ENCODE results near the gene XAF1.
"Not testable (repeated sequence)": the region's sequence is repeated elsewhere in the genome, so short reads cannot be mapped to it uniquely, and the experiment has no call there.

XAF1 gene

GRCh38 chr17:6713918-6714271, 42.0 kb upstream of the XAF1 start:
- Histone ChIP-seq H3K27me3 (replicated peaks) (peaks cover 22% of the 10 kb centered on the region), H3K36me3 (replicated peaks) (no peaks in the 10 kb centered on the region), H3K27ac (no peak overlapping the region), H3K4me3 (ENCODE audit: low read depth, low read length) (peak overlapping the region; percentile 37)
- TF ChIP-seq CTCF (IDR thresholded peaks at IDR 0.05; ENCODE audit: low read depth, low read length, missing control alignments), result no peak
- DNase-seq, result no peak
- in situ Hi-C loops (cut with HindIII; ENCODE audit: low pct_ligation_motif_present, low sequenced_read_pairs), result no loop called here

- Histone ChIP-seq H3K4me3 (ENCODE audit: low read depth, low read length) (no peak overlapping the region), H3K27me3 (replicated peaks) (peaks cover 22% of the 10 kb centered on the region), H3K36me3 (replicated peaks) (no peaks in the 10 kb centered on the region), H3K27ac (no peak overlapping the region)
- in situ Hi-C loops (cut with HindIII; ENCODE audit: low pct_ligation_motif_present, low sequenced_read_pairs), result no loop called here
- DNase-seq, result no peak
- no peak for TF ChIP-seq CTCF (IDR thresholded peaks at IDR 0.05; ENCODE audit: low read depth, low read length, missing control alignments)
Observed at GRCh38 chr17:6714315-6714874, 41.5 kb upstream of the XAF1 start.

- DNase-seq, result no peak
- Histone ChIP-seq H3K27me3 (replicated peaks) (peaks cover 22% of the 10 kb centered on the region), H3K27ac (no peak overlapping the region), H3K36me3 (replicated peaks) (no peaks in the 10 kb centered on the region), H3K4me3 (ENCODE audit: low read depth, low read length) (no peak overlapping the region)
- no peak for TF ChIP-seq CTCF (IDR thresholded peaks at IDR 0.05; ENCODE audit: low read depth, low read length, missing control alignments)
- in situ Hi-C loops (cut with HindIII; ENCODE audit: low pct_ligation_motif_present, low sequenced_read_pairs), result no loop called here
Observed at GRCh38 chr17:6716736-6717135, 39.1 kb upstream of the XAF1 start.

- in situ Hi-C loops (cut with HindIII; ENCODE audit: low pct_ligation_motif_present, low sequenced_read_pairs), result no loop called here
- no peak overlapping the region for H3K27ac ChIP-seq
Observed at GRCh38 chr17:6721744-6722143, 34.1 kb upstream of the XAF1 start.

GRCh38 chr17:6724009-6724408, 31.8 kb upstream of the XAF1 start:
- Histone ChIP-seq H3K4me3 (ENCODE audit: low read depth, low read length) (no peak overlapping the region), H3K36me3 (replicated peaks) (no peaks in the 10 kb centered on the region), H3K27ac (no peak overlapping the region), H3K27me3 (replicated peaks) (no peaks in the 10 kb centered on the region)
- DNase-seq, result no peak
- in situ Hi-C loops (cut with HindIII; ENCODE audit: low pct_ligation_motif_present, low sequenced_read_pairs), result no loop called here
- TF ChIP-seq CTCF (IDR thresholded peaks at IDR 0.05; ENCODE audit: low read depth, low read length, missing control alignments), result no peak

More at GRCh38 chr17:6721744-6722143, 34.1 kb upstream of the XAF1 start:
- TF ChIP-seq CTCF (IDR thresholded peaks at IDR 0.05; ENCODE audit: low read depth, low read length, missing control alignments), result no peak
- Histone ChIP-seq H3K27me3 (replicated peaks) (no peaks in the 10 kb centered on the region), H3K36me3 (replicated peaks) (no peaks in the 10 kb centered on the region), H3K4me3 (ENCODE audit: low read depth, low read length) (no peak overlapping the region)
- no peak for DNase-seq

GRCh38 chr17:6729531-6729930, 26.3 kb upstream of the XAF1 start:
- Histone ChIP-seq H3K27ac (no peak overlapping the region), H3K36me3 (replicated peaks) (no peaks in the 10 kb centered on the region), H3K4me3 (ENCODE audit: low read depth, low read length) (no peak overlapping the region), H3K27me3 (replicated peaks) (no peaks in the 10 kb centered on the region)
- in situ Hi-C loops (cut with HindIII; ENCODE audit: low pct_ligation_motif_present, low sequenced_read_pairs), result no loop called here
- no peak for TF ChIP-seq CTCF (IDR thresholded peaks at IDR 0.05; ENCODE audit: low read depth, low read length, missing control alignments)
- no peak for DNase-seq

- H3K27ac ChIP-seq; H3K4me3 ChIP-seq (ENCODE audit: low read depth, low read length); DNase-seq; H3K36me3 ChIP-seq (replicated peaks); H3K27me3 ChIP-seq (replicated peaks); in situ Hi-C loops (cut with HindIII; ENCODE audit: low pct_ligation_motif_present, low sequenced_read_pairs): not testable (repeated sequence)
Observed at GRCh38 chr17:6746665-6747064, 9.2 kb upstream of the XAF1 start.
